GM12878 (cell line): ENCODE data around the gene RESP18. TPM values are rescaled to one million over a fixed set of nuclear protein-coding genes. Genes with fewer than 3 reads are reported as not detected.

Experiments used
- ATAC-seq: fragments of 200-7000 bp; cut with Tn5 transposase; 3 replicates; pipeline ENCODE4 v1.9.1; 2020; ENCODE audit warnings: mild to moderate bottlenecking, moderate library complexity
- BruUV-seq: library from RNA; stranded (reverse); fragments of 400-500 nt; replicated peaks from 2 replicates; lab custom pipeline; 2021; lab: Mats Ljungman, UMichigan
- CTCF ChIA-PET: fragments of 300-600 bp; sonication (Branson Sonifier 250); formaldehyde crosslinking; extraction: SDS; loops from one replicate; lab custom pipeline; 2021; ENCODE audit warnings: inconsistent platforms; lab: Yijun Ruan, JAX
- POLR2A ChIA-PET: fragments of 350-600 bp; formaldehyde crosslinking; extraction: SDS; loops from one replicate; lab custom pipeline; 2021; ENCODE audit warnings: inconsistent platforms; lab: Charles Lee
- RAD21 ChIA-PET: fragments of 300-600 bp; sonication (Branson Sonifier 250); formaldehyde crosslinking; loops from one replicate; lab custom pipeline; 2023; ENCODE audit warnings: antibody characterized with exemption; ENCODE audit not compliant: unreplicated experiment; lab: Charles Lee
- SMC1A ChIA-PET: fragments of 300-600 bp; sonication (Branson Sonifier 250); formaldehyde crosslinking; loops from one replicate; lab custom pipeline; 2023; ENCODE audit not compliant: unreplicated experiment, uncharacterized antibody; lab: Charles Lee
- DNase-seq: peaks from one replicate; pipeline ENCODE4 v3.0.0-alpha.2; 2011; ENCODE audit warnings: low read depth, low spot score
- FAIRE-seq: peaks from 3 replicates; lab custom pipeline; 2011; peaks lifted over from hg19 to GRCh38; lab: Jason Lieb, UNC
- H2AFZ ChIP-seq: 2 replicates; pipeline ENCODE4 v1.6.0; 2011; ENCODE audit warnings: low read depth, low read length, control low read depth; ENCODE audit not compliant: control insufficient read depth
- H3K27ac ChIP-seq: 2 replicates; pipeline ENCODE4 v1.5.1; 2011; ENCODE audit warnings: control low read depth; ENCODE audit not compliant: control insufficient read depth, insufficient read depth
- H3K27me3 ChIP-seq, 2 experiments: replicated peaks in 1 of 2; 2 replicates each; pipeline versions ENCODE4 v1.6.0 to v1.6.1; 2011; ENCODE audit warnings: low read length in 1 of 2; ENCODE audit not compliant: control insufficient read depth in 2 of 2, insufficient read depth in 2 of 2
- H3K36me3 ChIP-seq, 2 experiments: 2 replicates each; pipeline ENCODE4 v1.5.1; 2011; ENCODE audit warnings: low read length in 1 of 2; ENCODE audit not compliant: control insufficient read depth in 2 of 2, insufficient read depth in 2 of 2
- H3K4me1 ChIP-seq: 2 replicates; pipeline ENCODE4 v1.6.1; 2011; ENCODE audit warnings: mild to moderate bottlenecking, low read length, moderate library complexity, mixed read lengths; ENCODE audit not compliant: control insufficient read depth, insufficient read depth
- H3K4me2 ChIP-seq: 2 replicates; pipeline ENCODE4 v1.6.0; 2011; ENCODE audit warnings: control low read depth; ENCODE audit not compliant: control insufficient read depth, insufficient read depth
- H3K4me3 ChIP-seq: fragments of 200-600 bp; sonication (generic); 2 replicates; pipeline ENCODE4 v1.5.1; 2016
- H3K79me2 ChIP-seq: 2 replicates; pipeline ENCODE4 v1.6.0; 2011; ENCODE audit warnings: low read length; ENCODE audit not compliant: control insufficient read depth, insufficient read depth
- H3K9ac ChIP-seq: 2 replicates; pipeline ENCODE4 v1.8.0; 2011; ENCODE audit warnings: low read length, control low read depth, mixed read lengths; ENCODE audit not compliant: control insufficient read depth, insufficient read depth
- H3K9me3 ChIP-seq: replicated peaks from 3 replicates; pipeline ENCODE4 v1.5.1; 2011; ENCODE audit warnings: mild to moderate bottlenecking, low read length; ENCODE audit not compliant: control insufficient read depth, insufficient read depth
- H4K20me1 ChIP-seq: 2 replicates; pipeline ENCODE4 v1.6.0; 2011; ENCODE audit not compliant: control insufficient read depth, insufficient read depth
- CBFB ChIP-seq: IDR thresholded peaks from 2 replicates; pipeline ENCODE4 v1.6.1; 2016; ENCODE audit warnings: antibody characterized with exemption, low read depth
- DPF2 ChIP-seq: fragments of 450-650 bp; IDR thresholded peaks from 2 replicates; pipeline ENCODE4 v1.6.1; 2017; ENCODE audit warnings: mild to moderate bottlenecking
- FOXK2 ChIP-seq: fragments of 450-650 bp; IDR thresholded peaks from 2 replicates; pipeline ENCODE4 v1.6.1; 2017; ENCODE audit warnings: mild to moderate bottlenecking, moderate library complexity
- HCFC1 ChIP-seq: fragments of 150-350 bp; IDR thresholded peaks from 2 replicates; pipeline ENCODE4 v1.6.1; 2014; ENCODE audit warnings: low read length
- JUND ChIP-seq: IDR thresholded peaks from 2 replicates; pipeline ENCODE4 v1.6.1; 2012; ENCODE audit warnings: low read depth, mild to moderate bottlenecking, low read length, improper control_type of control experiment, moderate library complexity
- LARP7 ChIP-seq: fragments of 450-650 bp; IDR thresholded peaks from 2 replicates; pipeline ENCODE4 v1.6.1; 2017; ENCODE audit warnings: mild to moderate bottlenecking
- MTA2 ChIP-seq: fragments of 450-650 bp; IDR thresholded peaks from 2 replicates; pipeline ENCODE4 v1.6.1; 2016; ENCODE audit warnings: low read depth, mild to moderate bottlenecking, moderate library complexity
- POLR2A ChIP-seq: IDR thresholded peaks from 2 replicates; pipeline ENCODE4 v1.6.1; 2011; ENCODE audit warnings: low read depth, mild to moderate bottlenecking, low read length
- STAT1 ChIP-seq: fragments of 450-650 bp; conservative IDR thresholded peaks from 2 replicates; pipeline ENCODE4 v1.6.1; 2014; ENCODE audit warnings: antibody characterized with exemption, mild to moderate bottlenecking
- ZNF384 ChIP-seq: IDR thresholded peaks from 2 replicates; pipeline ENCODE4 v1.6.1; 2012; ENCODE audit warnings: low read depth, mild to moderate bottlenecking, low read length, improper control_type of control experiment, borderline replicate concordance
- WGBS: methylation state at CpG from one replicate; pipeline ENCODE4 v1.1.6; 2016; ENCODE audit warnings: low lambda C conversion rate; ENCODE audit not compliant: insufficient replicate concordance, insufficient coverage; ENCODE audit errors: missing lambda C conversion rate; 5-methylcytosine and 5-hydroxymethylcytosine counted together
- in situ Hi-C: fragments of 300-500 bp; cut with MboI; formaldehyde crosslinking; loops from 9 replicates; pipeline ENCODE4 v1.14.3; 2018; ENCODE audit warnings: mixed read lengths
- intact Hi-C: fragments of 100-400 bp; cut with micrococcal nuclease; formaldehyde crosslinking; loops from one replicate; pipeline ENCODE4 v1.14.2; 2022; ENCODE audit not compliant: unreplicated experiment
- polyA plus RNA-seq, 11 experiments: library from polyadenylated mRNA; depleted of rRNA in 4 of 11; unstranded in 6 of 11; stranded (reverse) in 5 of 11; fragments of >200 nt; fragmentation: Nextera tagmentation in 4 of 11; fragmentation: Illumina TruSeq in 1 of 11; extraction: Ambion mirVana in 4 of 11; extraction: Trizol in 1 of 11; gene quantifications; 1 replicate in 1 of 11; 2 replicates in 10 of 11; pipeline versions ENCODE4 v1.2.1 to v1.2.3, GENCODE V29; 2011 to 2016; ENCODE audit warnings: inconsistent platforms in 2 of 11, missing spikeins in 2 of 11, low read depth in 1 of 11
- total RNA-seq, 4 experiments: library from RNA; depleted of rRNA in 3 of 4; stranded (reverse); fragments of >200 nt in 3 of 4; fragmentation: Illumina TruSeq in 1 of 4; extraction: Trizol in 1 of 4; gene quantifications; 2 replicates each; pipeline versions ENCODE4 v1.2.1 to v1.2.3, GENCODE V29; 2013 to 2021
- TF ChIP-seq, protein P1 (sequence below): IDR thresholded peaks from 2 replicates; pipeline ENCODE4 v1.6.1; 2011; ENCODE audit warnings: borderline replicate concordance, low read depth, mild to moderate bottlenecking, moderate library complexity, mixed read lengths, low read length; ENCODE audit not compliant: insufficient read depth; ENCODE audit errors: extremely low read length
- TF ChIP-seq, protein P2 (sequence below): fragments of 450-650 bp; IDR thresholded peaks from 2 replicates; pipeline ENCODE4 v1.6.1; 2017; ENCODE audit warnings: mild to moderate bottlenecking, moderate library complexity
- TF ChIP-seq, protein P3 (sequence below): fragments of 450-650 bp; formaldehyde crosslinking; IDR thresholded peaks from 2 replicates; pipeline ENCODE4 v1.5.0; 2022; ENCODE audit warnings: mild to moderate bottlenecking, missing genetic modification characterization

RESP18 gene
- total and polyA plus RNA-seq, 10 of the 15 experiments (the other 5 are each of a cell fraction or from before 2014, with no cell fraction given): not detected

DNA sequence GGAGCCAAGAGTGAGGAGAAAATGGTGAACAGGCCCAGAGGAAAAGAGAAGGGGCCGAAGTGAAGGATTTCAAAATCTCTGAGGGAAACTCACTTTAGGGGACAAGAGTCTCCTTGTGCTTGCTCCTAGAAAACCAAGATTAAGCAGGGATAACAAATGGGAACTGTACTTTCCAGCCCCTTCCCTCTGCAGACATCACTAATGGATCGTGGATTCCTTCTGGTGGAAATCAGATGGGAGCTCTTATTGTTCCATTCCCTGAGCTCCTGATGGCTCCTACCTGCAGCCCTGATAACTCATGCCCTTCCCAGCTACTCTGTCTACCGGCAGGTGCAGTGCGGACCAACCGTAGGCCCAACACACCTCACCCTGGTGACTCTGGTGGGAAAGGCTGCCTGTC, 20.6 kb upstream of the RESP18 start:
- no TSS peak for BruUV-seq
- no peak for DNase-seq
- ChIA-PET CTCF (interaction anchor here (0.7 to 3.7 kb wide), 10 partner anchors 8 to 220 kb away, joined by 3 to 18 read pairs (median 5); partner anchors contain the start of gene TUBA4A), POLR2A (no interaction called here), SMC1A (interaction anchor here (1.1 kb wide), 1 partner anchor 11 kb away, joined by 3 read pairs; no protein-coding TSS in a partner anchor), RAD21 (interaction anchor here (0.9 to 3.1 kb wide), 2 partner anchors 194 to 199 kb away, joined by 3 to 9 read pairs; no protein-coding TSS in a partner anchor)
- Histone ChIP-seq H3K4me2 (no peak overlapping the region), H3K36me3 (no peaks in the 10 kb centered on the region), H3K4me1 (no peaks in the 10 kb centered on the region), H3K9ac (no peak overlapping the region), H4K20me1 (no peaks in the 10 kb centered on the region), H3K27me3 (peaks cover 0 to 2% of the 10 kb centered on the region in 2 experiments; a peak in 2 of 4 replicates), H2AFZ (no peak overlapping the region), H3K9me3 (no peaks in the 10 kb centered on the region), H3K79me2 (no peaks in the 10 kb centered on the region), H3K27ac (no peak overlapping the region), H3K4me3 (no peak overlapping the region)
- TF ChIP-seq MTA2: no peak
- TF ChIP-seq, protein P1, sequence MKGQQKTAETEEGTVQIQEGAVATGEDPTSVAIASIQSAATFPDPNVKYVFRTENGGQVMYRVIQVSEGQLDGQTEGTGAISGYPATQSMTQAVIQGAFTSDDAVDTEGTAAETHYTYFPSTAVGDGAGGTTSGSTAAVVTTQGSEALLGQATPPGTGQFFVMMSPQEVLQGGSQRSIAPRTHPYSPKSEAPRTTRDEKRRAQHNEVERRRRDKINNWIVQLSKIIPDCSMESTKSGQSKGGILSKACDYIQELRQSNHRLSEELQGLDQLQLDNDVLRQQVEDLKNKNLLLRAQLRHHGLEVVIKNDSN: no peak
- no peak for TF ChIP-seq STAT1
- no peak for TF ChIP-seq FOXK2
- TF ChIP-seq DPF2: no peak
- TF ChIP-seq POLR2A: no peak
- no peak for TF ChIP-seq ZNF384
- no peak for TF ChIP-seq CBFB
- no peak for TF ChIP-seq LARP7
- TF ChIP-seq, protein P2, sequence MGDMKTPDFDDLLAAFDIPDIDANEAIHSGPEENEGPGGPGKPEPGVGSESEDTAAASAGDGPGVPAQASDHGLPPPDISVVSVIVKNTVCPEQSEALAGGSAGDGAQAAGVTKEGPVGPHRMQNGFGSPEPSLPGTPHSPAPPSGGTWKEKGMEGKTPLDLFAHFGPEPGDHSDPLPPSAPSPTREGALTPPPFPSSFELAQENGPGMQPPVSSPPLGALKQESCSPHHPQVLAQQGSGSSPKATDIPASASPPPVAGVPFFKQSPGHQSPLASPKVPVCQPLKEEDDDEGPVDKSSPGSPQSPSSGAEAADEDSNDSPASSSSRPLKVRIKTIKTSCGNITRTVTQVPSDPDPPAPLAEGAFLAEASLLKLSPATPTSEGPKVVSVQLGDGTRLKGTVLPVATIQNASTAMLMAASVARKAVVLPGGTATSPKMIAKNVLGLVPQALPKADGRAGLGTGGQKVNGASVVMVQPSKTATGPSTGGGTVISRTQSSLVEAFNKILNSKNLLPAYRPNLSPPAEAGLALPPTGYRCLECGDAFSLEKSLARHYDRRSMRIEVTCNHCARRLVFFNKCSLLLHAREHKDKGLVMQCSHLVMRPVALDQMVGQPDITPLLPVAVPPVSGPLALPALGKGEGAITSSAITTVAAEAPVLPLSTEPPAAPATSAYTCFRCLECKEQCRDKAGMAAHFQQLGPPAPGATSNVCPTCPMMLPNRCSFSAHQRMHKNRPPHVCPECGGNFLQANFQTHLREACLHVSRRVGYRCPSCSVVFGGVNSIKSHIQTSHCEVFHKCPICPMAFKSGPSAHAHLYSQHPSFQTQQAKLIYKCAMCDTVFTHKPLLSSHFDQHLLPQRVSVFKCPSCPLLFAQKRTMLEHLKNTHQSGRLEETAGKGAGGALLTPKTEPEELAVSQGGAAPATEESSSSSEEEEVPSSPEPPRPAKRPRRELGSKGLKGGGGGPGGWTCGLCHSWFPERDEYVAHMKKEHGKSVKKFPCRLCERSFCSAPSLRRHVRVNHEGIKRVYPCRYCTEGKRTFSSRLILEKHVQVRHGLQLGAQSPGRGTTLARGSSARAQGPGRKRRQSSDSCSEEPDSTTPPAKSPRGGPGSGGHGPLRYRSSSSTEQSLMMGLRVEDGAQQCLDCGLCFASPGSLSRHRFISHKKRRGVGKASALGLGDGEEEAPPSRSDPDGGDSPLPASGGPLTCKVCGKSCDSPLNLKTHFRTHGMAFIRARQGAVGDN: no peak
- TF ChIP-seq JUND: no peak
- TF ChIP-seq, protein P3, sequence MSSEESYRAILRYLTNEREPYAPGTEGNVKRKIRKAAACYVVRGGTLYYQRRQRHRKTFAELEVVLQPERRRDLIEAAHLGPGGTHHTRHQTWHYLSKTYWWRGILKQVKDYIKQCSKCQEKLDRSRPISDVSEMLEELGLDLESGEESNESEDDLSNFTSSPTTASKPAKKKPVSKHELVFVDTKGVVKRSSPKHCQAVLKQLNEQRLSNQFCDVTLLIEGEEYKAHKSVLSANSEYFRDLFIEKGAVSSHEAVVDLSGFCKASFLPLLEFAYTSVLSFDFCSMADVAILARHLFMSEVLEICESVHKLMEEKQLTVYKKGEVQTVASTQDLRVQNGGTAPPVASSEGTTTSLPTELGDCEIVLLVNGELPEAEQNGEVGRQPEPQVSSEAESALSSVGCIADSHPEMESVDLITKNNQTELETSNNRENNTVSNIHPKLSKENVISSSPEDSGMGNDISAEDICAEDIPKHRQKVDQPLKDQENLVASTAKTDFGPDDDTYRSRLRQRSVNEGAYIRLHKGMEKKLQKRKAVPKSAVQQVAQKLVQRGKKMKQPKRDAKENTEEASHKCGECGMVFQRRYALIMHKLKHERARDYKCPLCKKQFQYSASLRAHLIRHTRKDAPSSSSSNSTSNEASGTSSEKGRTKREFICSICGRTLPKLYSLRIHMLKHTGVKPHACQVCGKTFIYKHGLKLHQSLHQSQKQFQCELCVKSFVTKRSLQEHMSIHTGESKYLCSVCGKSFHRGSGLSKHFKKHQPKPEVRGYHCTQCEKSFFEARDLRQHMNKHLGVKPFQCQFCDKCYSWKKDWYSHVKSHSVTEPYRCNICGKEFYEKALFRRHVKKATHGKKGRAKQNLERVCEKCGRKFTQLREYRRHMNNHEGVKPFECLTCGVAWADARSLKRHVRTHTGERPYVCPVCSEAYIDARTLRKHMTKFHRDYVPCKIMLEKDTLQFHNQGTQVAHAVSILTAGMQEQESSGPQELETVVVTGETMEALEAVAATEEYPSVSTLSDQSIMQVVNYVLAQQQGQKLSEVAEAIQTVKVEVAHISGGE (CRISPR knock-in tag): no peak
- no peak for TF ChIP-seq HCFC1
- FAIRE-seq: no peak
- 38% methylated on average over 5 of the region's 5 CpGs for WGBS
- in situ Hi-C loops: no loop called here
- no peak for ATAC-seq
- intact Hi-C loops: no loop called here
